ENCODE measurements around the gene SPINK9.

Gene SPINK9

DNA sequence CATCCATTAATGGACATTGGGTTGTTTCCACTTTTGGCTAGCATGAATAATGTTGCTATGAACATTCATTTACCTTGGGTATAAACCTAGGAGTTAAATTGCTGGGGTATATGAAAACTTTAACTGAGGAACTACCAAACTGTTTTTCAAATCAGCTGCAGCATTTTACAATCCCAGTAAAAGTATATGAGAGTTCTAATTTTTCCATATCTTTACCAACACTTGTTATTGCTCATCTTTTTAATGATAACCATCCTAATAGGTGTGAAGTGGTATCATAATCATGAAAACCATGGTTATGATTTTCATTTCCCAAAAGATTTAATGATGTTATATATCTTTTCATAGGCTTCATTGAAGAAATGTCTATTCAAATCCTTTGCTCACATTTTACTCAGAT lies 32.9 kb downstream of the SPINK9 start:
- DNase-seq (ENCODE audit: low read depth in 2 of 2): no peak

DNA sequence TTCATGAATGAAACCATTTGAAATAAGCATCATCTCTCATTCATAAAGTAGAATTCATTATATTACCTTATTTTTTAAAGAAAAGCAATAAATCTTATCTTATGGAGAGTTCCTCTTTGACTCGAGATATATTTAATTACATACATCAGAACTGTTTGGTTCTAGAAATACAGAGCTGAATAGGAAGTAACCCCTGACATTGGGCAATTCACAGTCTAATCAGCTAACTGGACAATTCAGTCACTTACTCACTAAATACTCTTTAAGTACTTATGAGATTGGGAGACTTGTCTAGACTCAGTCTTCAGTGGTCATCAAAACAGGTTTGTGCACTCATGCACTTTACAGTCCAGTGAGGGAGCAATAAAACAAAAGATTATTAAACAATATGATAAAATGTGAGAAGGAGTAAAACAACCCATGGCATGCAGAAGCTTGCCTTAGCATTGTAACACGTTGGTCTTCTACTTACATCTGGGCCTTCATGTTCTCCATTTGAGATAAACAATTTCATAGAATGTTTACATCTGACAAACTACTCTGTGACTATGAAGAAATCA lies 36.9 kb downstream of the SPINK9 start:
- no peak for DNase-seq (ENCODE audit: low read depth in 2 of 2)

- DNase-seq (ENCODE audit: low read depth in 2 of 2): no peak
Observed at GRCh38 chr5:148372893-148373292, 37.5 kb downstream of the SPINK9 start.

GRCh38 chr5:148374690-148375360 lies 39.5 kb downstream of the SPINK9 start:
- no peak for DNase-seq (ENCODE audit: low read depth in 2 of 2)

DNA sequence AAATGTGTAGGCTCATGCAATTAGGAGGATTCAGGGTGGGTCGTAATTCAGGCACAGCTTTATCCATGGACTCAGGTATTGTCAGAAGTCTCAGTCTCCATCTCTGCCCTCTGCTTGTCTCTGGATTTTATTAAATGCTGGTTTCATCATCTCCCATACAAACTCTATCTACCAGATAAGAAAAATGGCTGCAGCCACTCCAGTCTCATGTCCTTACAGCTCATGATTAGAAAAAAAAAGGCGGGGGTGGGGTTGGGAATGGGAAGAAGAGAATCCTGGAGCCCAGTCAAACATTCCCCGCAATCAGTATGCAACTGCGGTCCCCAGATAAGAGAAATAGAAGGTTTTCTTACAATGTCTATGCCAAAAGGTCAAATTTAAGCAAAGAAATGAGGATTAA lies 40.8 kb downstream of the SPINK9 start:
- DNase-seq (ENCODE audit: low read depth in 2 of 2): no peak

- DNase-seq (ENCODE audit: low read depth in 2 of 2): no peak
Observed at GRCh38 chr5:148378670-148379069, 43.3 kb downstream of the SPINK9 start.

GRCh38 chr5:148379340-148379739 lies 44.0 kb downstream of the SPINK9 start:
- DNase-seq (ENCODE audit: low read depth in 2 of 2): no peak

- DNase-seq (ENCODE audit: low read depth in 2 of 2): no peak
Observed at GRCh38 chr5:148381906-148382305, 46.5 kb downstream of the SPINK9 start.

DNA sequence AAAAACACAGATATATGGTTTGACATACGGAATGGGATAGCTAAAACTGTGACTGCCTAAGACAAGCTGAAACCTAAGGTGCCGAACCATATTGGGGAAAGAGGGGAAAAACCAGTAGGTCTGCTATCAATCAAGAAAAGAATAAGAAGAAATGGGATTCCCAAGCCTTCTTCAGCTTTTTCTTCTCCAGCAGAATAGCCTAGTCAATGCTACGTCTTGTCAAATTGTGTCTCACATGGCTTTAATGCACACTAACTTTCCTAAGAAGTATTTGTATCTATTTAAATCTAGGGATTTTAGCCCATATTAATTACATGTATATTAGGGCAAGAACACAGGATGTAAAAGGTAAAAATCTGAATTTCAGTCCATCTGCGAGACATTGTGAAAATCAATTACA lies 47.6 kb downstream of the SPINK9 start:
- no peak for DNase-seq (ENCODE audit: low read depth in 2 of 2)

GRCh38 chr5:148383564-148384379 lies 48.4 kb downstream of the SPINK9 start, which contains the start of gene FBXO38:
FBXO38 (plus strand) TSS chr5:148383958; CDS start chr5:148394777, 10,819 bp downstream.
- DNase-seq (ENCODE audit: low read depth in 2 of 2): peak; percentile 94 to 97

- DNase-seq (ENCODE audit: low read depth in 2 of 2): no peak
Observed at GRCh38 chr5:148384380-148384737, 49.0 kb downstream of the SPINK9 start.

DNA sequence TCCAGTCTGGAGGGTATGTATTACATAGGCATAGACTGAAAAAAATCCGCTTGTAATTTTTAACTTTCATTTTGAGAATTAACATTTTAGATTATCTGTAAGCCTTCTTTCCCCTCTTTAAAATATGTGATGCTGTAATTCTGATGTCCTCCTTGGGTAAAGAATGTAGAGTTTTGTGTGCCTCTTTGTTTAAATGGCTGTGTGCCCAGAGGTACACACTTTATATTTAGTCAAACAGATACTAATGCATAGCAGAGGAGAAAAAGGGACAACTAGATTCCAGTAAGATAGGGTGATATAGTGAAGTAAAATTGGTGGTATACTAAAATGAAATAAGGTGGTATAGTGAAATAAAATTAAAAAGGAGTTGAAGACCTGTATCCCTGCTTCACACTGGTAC lies 49.7 kb downstream of the SPINK9 start:
- no peak for DNase-seq (ENCODE audit: low read depth in 2 of 2)

DNA sequence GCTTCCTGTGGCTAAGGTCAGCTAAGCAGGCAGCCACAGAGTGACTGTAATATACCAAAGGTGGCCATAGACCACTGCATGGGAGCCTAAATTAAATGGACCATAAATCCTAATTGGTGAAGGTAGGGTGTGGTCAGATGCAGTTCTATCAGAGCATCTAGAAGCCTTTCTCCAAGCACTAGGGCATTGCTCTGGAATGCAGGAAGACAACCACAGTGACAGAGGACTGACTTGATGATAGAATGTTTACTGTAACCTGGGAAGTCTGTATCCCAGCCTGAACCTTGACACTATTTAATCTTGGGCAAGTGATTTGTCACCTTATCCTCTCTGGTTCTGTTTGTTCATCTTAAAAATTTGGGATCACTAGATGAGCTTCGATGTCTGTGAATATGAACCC lies 50.7 kb downstream of the SPINK9 start:
- no peak for DNase-seq (ENCODE audit: low read depth in 2 of 2)

- no peak for DNase-seq (ENCODE audit: low read depth in 2 of 2)
Observed at GRCh38 chr5:148387325-148387724, 52.0 kb downstream of the SPINK9 start.

DNA sequence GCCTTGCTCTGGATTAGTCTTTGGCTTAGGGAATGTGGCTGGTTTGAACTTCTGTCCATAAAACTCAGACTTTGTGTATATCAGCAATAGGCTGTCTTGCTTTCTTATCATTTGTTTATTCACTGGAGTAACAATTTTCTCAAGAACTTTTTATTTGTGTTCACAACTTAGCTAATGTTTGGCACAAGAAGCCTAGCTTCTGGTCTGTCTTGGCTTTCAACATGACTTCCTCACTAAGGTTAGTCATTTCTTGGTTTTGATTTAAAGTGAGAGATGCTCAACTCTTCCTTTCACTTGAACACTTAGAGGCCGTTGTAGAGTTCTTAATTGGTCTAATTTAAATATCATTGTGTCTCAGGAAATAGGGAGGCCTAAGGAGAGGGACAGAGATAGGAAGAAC lies 53.3 kb downstream of the SPINK9 start:
- no peak for DNase-seq (ENCODE audit: low read depth in 2 of 2)

Measured in stimulated activated CD8-positive, alpha-beta memory T cell treated with anti-CD3 and anti-CD28 coated beads, Interleukin-7, amount 100 ng/mL, for 4 hours (primary cell).